WI38 (cell line): ENCODE data around the gene NCR2.

Experiments used
- H3K4me3 ChIP-seq: 2 replicates; pipeline ENCODE4 v1.5.1; 2011; ENCODE audit warnings: low read depth, mild to moderate bottlenecking, control low read depth, low read length
- TF ChIP-seq, protein P1 (sequence below): IDR thresholded peaks from 2 replicates; pipeline ENCODE4 v1.5.1; 2012; ENCODE audit warnings: low read depth, mild to moderate bottlenecking, control low read depth, low read length

The NCR2 gene

DNA sequence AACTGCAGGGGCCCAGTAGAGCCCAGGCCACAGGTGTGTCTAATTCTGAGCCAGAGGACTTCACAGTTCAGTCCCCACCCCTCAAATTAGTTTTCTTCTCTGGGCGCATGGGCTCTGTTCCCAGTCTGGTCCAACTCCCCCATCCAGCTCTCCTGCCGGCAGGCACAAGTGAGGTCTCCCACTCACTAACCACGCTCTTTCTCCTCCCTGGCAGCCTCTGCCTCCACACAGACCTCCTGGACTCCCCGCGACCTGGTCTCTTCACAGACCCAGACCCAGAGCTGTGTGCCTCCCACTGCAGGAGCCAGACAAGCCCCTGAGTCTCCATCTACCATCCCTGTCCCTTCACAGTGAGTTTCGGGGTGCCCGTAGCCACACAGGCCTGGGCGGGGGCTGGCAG lies 6.2 kb downstream of the NCR2 start:
- TF ChIP-seq, protein P1, sequence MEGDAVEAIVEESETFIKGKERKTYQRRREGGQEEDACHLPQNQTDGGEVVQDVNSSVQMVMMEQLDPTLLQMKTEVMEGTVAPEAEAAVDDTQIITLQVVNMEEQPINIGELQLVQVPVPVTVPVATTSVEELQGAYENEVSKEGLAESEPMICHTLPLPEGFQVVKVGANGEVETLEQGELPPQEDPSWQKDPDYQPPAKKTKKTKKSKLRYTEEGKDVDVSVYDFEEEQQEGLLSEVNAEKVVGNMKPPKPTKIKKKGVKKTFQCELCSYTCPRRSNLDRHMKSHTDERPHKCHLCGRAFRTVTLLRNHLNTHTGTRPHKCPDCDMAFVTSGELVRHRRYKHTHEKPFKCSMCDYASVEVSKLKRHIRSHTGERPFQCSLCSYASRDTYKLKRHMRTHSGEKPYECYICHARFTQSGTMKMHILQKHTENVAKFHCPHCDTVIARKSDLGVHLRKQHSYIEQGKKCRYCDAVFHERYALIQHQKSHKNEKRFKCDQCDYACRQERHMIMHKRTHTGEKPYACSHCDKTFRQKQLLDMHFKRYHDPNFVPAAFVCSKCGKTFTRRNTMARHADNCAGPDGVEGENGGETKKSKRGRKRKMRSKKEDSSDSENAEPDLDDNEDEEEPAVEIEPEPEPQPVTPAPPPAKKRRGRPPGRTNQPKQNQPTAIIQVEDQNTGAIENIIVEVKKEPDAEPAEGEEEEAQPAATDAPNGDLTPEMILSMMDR: no peak
- H3K4me3 ChIP-seq: no peak overlapping the region

DNA sequence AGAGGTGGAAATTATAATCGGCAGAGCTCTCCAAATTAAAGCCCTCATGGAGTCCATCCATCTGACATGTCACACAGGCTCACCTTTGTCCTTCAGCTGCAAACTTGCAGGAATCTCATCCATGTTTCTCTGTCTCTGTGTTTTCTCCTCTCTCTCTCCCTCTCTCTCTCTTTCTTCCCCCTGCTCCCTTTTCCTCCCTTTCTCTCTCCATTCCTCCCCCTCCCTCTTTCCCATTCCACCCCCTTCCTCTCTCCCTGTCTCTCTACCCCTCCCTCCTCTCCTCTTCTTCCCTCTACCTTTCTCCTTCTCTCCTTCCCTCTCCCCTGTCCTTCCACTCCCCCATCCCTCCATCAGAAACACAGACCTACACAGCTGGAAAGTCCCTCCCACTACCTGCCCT lies 6.8 kb downstream of the NCR2 start:
- TF ChIP-seq, protein P1: no peak

DNA sequence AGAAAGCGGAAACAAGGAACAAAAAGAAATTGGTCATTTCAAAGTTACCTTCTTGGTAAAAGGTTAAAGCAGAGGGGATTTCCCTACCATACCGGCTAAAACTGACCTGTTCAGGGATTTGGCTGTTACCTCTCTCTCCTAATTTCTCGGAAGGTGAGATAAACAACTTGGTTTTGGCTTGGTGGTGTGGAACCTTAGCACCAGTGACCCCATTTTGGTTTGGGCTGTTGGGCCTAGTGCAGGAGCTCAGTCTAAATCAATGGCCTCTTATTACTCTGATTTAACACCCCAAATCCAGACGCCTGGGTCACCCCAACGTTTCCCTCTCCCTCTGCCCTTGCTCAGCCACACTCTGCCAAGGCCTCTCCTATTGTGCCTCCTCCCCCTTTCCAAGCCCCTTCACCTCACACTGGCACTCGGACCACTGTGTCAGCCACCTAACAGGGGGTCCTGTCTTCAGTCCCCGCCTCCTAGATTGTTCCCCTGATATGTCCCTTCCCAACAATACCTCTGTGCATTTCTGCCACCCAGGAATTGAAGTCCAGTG lies 8.3 kb downstream of the NCR2 start:
- TF ChIP-seq, protein P1: no peak
- H3K4me3 ChIP-seq: no peak overlapping the region

More for the DNA sequence above, 6.8 kb downstream of the NCR2 start:
- no peak overlapping the region for H3K4me3 ChIP-seq

DNA sequence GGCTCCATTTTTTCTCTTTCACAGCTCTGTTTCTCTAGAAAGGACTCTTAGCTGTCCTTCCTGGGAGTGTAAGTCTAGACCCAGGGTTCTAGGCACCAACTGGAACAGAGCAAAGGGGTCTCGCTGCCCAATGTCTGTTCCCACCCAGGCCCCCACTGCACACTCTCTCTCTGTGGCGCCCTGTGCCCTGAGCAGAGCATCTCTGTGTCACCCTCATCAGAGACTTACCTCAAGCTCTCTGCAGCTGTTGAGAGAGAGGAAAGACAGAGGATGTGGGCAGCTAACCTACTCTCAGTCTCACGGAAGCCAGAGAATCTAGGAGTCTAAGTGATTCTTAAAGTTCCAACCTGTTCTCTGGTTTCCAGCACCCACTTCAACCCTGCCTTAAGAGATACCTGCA lies 9.5 kb downstream of the NCR2 start:
- no peak overlapping the region for H3K4me3 ChIP-seq

DNA sequence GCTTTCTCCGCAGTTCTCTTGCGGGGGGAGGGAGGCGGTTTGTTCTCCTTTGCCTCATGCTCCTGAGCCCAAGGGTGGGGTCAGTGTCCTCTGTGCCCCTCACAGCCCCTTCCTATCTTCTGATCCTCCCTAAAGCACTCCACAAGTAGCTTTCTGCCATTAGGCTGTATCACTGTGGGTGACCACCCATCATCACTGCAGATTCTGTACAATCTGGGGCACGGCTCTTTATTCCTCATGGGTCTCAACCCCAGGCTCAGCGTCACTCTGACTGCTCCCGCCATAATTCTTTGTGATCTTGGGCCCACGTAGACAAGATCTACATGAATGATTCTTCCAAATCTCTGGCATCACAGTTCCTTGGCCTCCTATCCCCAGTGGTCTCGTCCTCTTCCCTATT lies 10.5 kb downstream of the NCR2 start:
- TF ChIP-seq, protein P1: no peak

More for the DNA sequence above, 9.5 kb downstream of the NCR2 start:
- TF ChIP-seq, protein P1: no peak

DNA sequence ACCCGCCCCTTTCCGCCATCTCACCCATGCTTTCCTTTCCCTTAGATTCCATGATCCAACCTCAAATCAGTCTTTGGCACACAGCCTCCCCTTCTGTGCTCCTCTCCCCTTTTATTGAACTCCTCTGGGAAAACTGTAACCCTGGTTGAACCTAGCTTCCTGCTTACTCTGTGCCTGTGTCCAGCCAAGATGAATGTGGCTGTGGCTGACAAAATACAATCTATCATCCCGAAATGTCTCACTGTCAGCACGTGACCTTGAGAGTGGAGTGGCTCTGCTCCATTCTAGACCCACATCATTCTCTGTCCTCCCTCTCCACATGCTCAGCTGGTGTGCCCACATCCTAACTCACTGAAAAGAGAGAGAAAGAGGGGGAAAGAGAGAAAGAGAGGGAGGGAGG lies 11.0 kb downstream of the NCR2 start:
- H3K4me3 ChIP-seq: no peak overlapping the region
- TF ChIP-seq, protein P1: no peak

More for the DNA sequence above, 10.5 kb downstream of the NCR2 start:
- H3K4me3 ChIP-seq: no peak overlapping the region

DNA sequence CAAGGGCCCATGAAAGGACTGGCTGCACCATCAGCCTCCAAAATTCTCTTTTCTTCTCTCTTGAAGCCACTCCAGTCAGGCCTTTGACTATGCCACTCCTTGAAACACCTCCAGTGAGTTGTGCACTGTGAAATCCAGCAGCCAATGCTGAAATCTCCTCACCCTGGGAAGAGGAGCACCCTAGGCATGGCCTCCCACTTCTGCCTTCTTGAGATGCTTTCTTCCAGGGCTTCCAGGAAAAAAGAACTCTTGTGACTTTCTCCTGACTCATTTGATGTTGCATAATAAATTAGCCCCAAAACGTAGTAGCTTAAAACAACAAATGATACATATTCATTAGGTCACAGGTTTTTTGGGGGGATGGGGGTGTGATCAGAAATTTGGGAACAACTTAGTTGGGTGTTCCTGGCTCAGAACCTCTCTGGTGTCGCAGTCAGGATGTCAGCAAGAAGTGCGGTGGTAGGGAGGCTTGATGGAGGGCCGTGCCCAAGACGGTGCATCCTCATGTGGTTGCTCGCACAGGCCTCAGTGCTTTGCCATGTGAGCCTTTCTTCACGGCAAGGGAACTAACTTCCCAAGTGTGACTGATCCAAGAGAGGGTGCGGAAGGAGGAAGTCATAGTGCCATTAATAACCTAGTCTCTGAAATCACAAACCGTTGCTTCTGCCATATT lies 12.1 kb downstream of the NCR2 start:
- TF ChIP-seq, protein P1: no peak
- H3K4me3 ChIP-seq: no peak overlapping the region
